Erythroblast (primary cell): ENCODE results near the gene CACNA1G.

Source experiments
- GATA1 ChIP-seq: IDR thresholded peaks from 2 replicates; pipeline ENCODE4 v1.6.1; 2011; ENCODE audit warnings: low read depth, mild to moderate bottlenecking, control low read depth, low read length, moderate library complexity
- POLR2A ChIP-seq: IDR thresholded peaks from 2 replicates; pipeline ENCODE4 v1.6.1; 2011; ENCODE audit warnings: mild to moderate bottlenecking, low read length

DNA sequence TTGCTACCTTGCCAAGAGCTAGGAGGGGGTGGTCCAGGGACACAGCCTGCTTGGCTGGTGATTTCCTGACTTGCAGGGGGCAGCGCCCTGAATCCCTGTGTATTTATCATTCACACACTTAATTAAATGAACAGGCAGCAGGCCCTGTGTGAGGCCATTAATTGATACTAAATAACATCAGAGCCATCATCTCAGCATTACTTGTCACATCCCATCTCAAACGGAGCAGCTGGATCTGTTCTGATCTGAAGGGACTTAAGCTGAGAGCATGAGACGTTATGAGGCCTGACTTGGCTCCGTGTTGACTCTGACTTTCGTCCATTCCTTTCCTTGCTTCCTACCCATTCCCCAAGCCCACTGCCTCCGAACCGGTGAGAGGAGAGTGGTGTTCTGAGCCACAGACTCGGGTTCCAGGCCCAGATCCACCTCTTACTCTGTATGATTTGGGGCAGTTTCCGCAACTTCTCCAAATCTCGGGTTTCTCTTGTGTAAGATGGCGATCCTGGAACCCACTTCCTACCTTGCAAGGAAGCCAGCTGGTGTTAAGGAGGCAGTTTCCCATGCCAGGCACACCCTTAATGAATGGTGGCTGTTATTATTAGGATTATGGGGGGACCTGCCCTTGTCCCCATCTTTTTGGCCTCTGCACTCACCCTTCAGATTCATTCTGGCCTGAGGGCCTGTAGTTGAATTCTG lies 33.8 kb downstream of the CACNA1G start:
- TF ChIP-seq POLR2A (no peak), GATA1 (no peak)
